ENCODE data around the gene ADRB2.

- no peak for TF ChIP-seq CTCF (IDR thresholded peaks at IDR 0.05; ENCODE audit: low read length)
- no peak for TF ChIP-seq EZH2 (IDR thresholded peaks at IDR 0.05; ENCODE audit: borderline replicate concordance, low read length)
Measured at GRCh38 chr5:148806520-148806931, 19.9 kb upstream of the ADRB2 start.
